Coronary artery (tissue), 2 donors: ENCODE measurements around the gene C6orf163.

Experiments used
- DNase-seq: peaks from one replicate; pipeline ENCODE4 v3.0.0-alpha.2; 2017; ENCODE audit warnings: low spot score
- H3K27ac ChIP-seq, 2 donors: fragments of 200-600 bp; sonication (generic); one replicate each; pipeline ENCODE4 v1.5.1; 2016 to 2019
- H3K4me3 ChIP-seq: fragments of 200-600 bp; sonication (generic); 2 replicates; pipeline ENCODE4 v1.5.1; 2016; ENCODE audit warnings: mild to moderate bottlenecking, moderate library complexity
- TF ChIP-seq, protein P1 (sequence below): fragments of 200-600 bp; sonication (generic); IDR thresholded peaks from one replicate; pipeline ENCODE4 v1.5.1; 2019; ENCODE audit warnings: antibody characterized with exemption

The C6orf163 gene

DNA sequence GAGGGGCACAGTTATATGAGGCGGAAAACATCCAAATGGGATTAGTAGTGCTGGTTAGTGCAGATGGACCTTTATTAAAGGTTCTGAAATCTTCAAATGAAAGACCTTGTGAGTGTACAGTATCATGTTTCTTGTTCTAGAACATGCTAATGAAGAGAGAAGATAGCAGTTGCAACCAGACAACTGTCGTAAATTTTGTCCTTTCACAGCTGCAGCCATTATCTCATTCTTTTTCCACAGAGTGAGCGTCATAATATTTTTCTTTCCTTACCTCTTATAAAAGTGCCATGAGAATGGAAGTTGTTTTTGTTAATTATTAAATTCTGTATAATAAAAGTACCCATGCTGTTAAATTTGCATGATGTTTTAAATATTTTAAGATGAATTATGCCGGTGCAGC, 4.4 kb upstream of the C6orf163 start:
- DNase-seq: no peak
- Histone ChIP-seq H3K27ac (no peak overlapping the region), H3K4me3 (no peak overlapping the region)
- TF ChIP-seq, protein P1, sequence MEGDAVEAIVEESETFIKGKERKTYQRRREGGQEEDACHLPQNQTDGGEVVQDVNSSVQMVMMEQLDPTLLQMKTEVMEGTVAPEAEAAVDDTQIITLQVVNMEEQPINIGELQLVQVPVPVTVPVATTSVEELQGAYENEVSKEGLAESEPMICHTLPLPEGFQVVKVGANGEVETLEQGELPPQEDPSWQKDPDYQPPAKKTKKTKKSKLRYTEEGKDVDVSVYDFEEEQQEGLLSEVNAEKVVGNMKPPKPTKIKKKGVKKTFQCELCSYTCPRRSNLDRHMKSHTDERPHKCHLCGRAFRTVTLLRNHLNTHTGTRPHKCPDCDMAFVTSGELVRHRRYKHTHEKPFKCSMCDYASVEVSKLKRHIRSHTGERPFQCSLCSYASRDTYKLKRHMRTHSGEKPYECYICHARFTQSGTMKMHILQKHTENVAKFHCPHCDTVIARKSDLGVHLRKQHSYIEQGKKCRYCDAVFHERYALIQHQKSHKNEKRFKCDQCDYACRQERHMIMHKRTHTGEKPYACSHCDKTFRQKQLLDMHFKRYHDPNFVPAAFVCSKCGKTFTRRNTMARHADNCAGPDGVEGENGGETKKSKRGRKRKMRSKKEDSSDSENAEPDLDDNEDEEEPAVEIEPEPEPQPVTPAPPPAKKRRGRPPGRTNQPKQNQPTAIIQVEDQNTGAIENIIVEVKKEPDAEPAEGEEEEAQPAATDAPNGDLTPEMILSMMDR: no peak

DNA sequence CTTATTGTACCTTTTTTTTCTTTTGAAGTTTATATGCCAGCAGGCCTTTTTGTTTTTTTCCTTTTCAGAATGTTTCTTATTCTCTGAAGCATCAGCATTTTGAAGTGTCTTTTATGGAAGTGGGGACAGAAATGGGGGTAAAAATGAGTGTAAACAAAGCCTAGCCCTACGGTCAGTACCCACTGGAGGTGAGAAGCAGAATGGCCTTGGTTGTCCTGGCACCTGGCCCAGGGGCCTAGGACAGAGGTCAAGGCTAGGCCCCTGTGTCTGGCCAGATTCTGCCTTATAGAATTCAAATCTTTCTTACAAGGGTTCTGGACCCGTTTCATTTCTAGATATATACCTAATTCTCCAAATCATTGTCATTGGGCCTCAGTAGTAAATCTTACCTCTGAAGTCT, 3.5 kb upstream of the C6orf163 start:
- no peak for DNase-seq
- H3K4me3 ChIP-seq: no peak overlapping the region
- no peak overlapping the region for H3K27ac ChIP-seq
- TF ChIP-seq, protein P1: no peak

DNA sequence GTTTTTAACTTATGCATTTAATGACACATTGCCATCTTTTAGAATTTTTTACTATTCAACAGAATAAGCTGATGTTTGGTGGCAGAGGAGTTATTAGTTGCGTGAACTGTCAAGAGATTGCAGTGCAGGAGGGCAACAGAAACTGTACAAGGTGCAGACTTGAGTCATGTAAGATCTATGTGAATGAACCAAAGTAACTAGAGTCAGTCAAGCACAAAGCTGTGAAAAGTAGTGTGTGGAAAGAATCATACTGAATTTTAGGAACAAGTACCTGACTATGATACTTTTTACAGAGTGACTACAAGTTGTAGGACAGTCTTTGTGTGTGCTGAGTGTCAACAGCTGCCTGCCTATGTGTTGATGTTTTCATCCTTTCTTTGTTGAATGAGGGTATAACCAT, 2.7 kb upstream of the C6orf163 start:
- H3K4me3 ChIP-seq: no peak overlapping the region
- no peak overlapping the region for H3K27ac ChIP-seq
- no peak for DNase-seq
- TF ChIP-seq, protein P1: no peak

DNA sequence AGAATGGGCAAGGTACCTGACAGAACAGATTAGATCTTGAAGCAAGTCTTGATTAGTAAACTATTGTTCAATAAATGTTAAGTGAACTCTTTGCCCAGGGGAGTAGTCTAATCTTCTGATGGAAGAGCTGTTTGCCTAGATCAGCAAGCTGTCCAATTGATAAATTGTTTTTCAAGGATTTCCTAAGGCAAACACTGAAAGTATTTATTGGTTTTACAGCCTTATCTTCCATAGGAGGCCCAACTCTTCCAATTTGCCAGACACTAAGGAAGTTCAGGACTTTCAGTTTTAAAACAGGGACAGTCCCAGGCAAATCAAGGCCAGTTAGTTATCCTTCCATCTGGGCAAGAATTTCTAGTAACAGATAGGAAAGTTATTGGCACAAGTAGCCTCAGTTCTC, 1.8 kb upstream of the C6orf163 start:
- TF ChIP-seq, protein P1: no peak
- H3K4me3 ChIP-seq: no peak overlapping the region
- no peak for DNase-seq
- no peak overlapping the region for H3K27ac ChIP-seq

DNA sequence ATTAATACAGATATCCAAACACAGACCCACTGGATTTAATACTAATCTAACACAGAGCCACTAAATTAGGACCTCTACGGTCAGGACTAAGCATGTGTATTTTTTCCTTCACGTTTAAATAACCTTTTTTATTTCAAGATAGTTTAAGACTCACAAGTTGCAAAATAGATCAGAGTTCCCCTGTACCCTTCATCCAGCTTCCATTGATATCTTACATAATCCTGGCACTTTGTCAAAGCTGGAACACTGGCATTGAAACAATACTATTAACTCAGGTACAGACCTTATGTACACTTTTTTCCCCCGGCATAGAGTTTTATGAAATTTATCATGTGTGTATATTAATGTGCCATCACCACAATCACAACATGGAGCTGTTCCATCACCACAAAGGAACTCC, 2.1 kb downstream of the C6orf163 start:
- H3K4me3 ChIP-seq: no peak overlapping the region
- no peak for DNase-seq
- no peak overlapping the region for H3K27ac ChIP-seq
- TF ChIP-seq, protein P1: no peak

DNA sequence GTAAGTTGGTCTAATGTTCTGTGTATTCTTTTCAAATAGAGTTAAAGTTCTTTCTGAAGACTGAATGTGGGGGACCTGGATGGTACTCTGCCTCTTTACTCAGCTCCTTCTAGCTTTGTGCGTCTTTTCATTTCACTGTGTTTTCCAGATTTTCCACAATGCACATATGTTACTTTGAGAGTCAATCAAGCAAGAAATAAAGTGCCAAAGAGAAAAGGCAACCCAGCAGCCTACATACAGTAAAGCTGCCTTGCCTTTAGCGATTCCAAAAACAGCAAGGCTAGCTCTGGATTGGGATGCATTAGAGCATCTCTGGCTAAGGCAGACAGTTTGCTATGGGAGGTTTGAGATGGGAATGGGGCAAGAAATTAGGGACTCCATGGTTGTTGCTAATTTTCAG, 5.3 kb downstream of the C6orf163 start:
- TF ChIP-seq, protein P1: no peak
- DNase-seq: no peak
- H3K4me3 ChIP-seq: no peak overlapping the region
- no peak overlapping the region for H3K27ac ChIP-seq

DNA sequence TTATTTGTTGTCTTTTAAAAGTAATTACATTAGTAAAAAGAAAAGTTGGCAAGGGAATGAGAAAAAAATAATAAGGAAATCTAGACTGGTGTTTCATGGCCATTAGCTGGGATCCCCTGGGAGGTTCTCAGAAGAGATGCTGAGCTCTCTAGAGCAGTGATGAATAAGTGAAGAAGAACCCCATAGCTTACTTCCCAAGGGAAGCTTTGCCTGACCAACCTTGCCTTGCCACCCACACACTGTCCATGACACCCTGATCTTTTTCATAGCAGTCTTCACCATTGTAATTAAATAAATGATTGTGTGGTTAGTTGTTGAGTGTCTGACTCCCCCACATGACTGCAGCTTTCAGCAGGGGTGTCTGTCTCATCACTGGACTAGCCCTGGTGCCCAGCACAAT, 5.9 kb downstream of the C6orf163 start:
- no peak overlapping the region for H3K27ac ChIP-seq
- H3K4me3 ChIP-seq: no peak overlapping the region
- TF ChIP-seq, protein P1: no peak
- no peak for DNase-seq
